Gastrocnemius medialis (tissue), 4 donors: ENCODE data around the gene CPXM2. TPM values are rescaled to one million over a fixed set of nuclear protein-coding genes. Genes with fewer than 3 reads are reported as not detected.

Experiments used
- ATAC-seq, 2 donors: fragments of 150-250 bp; one replicate each; pipeline ENCODE4 v1.9.1; 2016
- DNase-seq, 2 donors: peaks; one replicate each; pipeline ENCODE4 v3.0.0-alpha.2; 2019
- H3K27ac ChIP-seq, 4 donors: fragments of 200-600 bp; sonication (generic); 1 replicate in 1 of 4; 2 replicates in 3 of 4; pipeline ENCODE4 v1.5.1; 2016 to 2018; ENCODE audit warnings: mild to moderate bottlenecking in 2 of 4, moderate library complexity in 1 of 4
- H3K27me3 ChIP-seq, 3 donors: fragments of 200-600 bp; sonication (generic) in 2 of 3; 1 replicate in 1 of 3; 2 replicates in 2 of 3; pipeline versions ENCODE4 v1.5.1 to v1.6.0; 2016 to 2019; ENCODE audit warnings: mild to moderate bottlenecking in 1 of 3, moderate library complexity in 1 of 3
- H3K36me3 ChIP-seq, 2 donors: fragments of 200-600 bp; sonication (generic) in 1 of 2; one replicate each; pipeline ENCODE4 v1.5.1; 2017 to 2018
- H3K4me1 ChIP-seq, 2 donors: fragments of 200-600 bp; sonication (generic) in 1 of 2; one replicate each; pipeline ENCODE4 v1.5.1; 2016 to 2017; ENCODE audit warnings: mild to moderate bottlenecking in 2 of 2
- H3K4me3 ChIP-seq, 4 donors: fragments of 200-600 bp; sonication (generic) in 3 of 4; 1 replicate in 1 of 4; 2 replicates in 3 of 4; pipeline ENCODE4 v1.5.1; 2016 to 2019; ENCODE audit warnings: mild to moderate bottlenecking in 2 of 4
- H3K9me3 ChIP-seq, 3 donors: fragments of 200-600 bp; sonication (generic) in 2 of 3; 1 replicate in 1 of 3; 2 replicates in 2 of 3; pipeline ENCODE4 v1.5.1; 2016 to 2019
- POLR2A ChIP-seq, 2 donors: fragments of 450-650 bp; IDR thresholded peaks; one replicate each; pipeline ENCODE4 v1.6.1; 2017; ENCODE audit warnings: antibody characterized with exemption in 2 of 2, mild to moderate bottlenecking in 2 of 2, moderate library complexity in 2 of 2
- in situ Hi-C, 4 donors: fragments of 200-750 bp; cut with MboI; loops; one replicate each; pipeline versions ENCODE4 v1.15.0 to v1.8.0; 2017; ENCODE audit warnings: low sequenced_read_pairs in 4 of 4
- intact Hi-C: fragments of 100-400 bp; cut with DNase I; formaldehyde crosslinking; loops from one replicate; pipeline ENCODE4 v1.15.1; 2023; ENCODE audit warnings: low total_unique reads
- total RNA-seq, 4 donors: library from RNA; depleted of rRNA; stranded (reverse); fragments of >200 nt; gene quantifications; one replicate each; pipeline versions ENCODE4 v1.1.0 to v1.2.3, GENCODE V29; 2016
- TF ChIP-seq, protein P1 (sequence below), 5 experiments: fragments of 450-650 bp in 3 of 5; fragments of 200-600 bp in 2 of 5; sonication (generic) in 2 of 5; IDR thresholded peaks in 4 of 5; conservative IDR thresholded peaks in 1 of 5; 1 replicate in 4 of 5; 2 replicates in 1 of 5; pipeline ENCODE4 v1.5.1; 2016 to 2019; ENCODE audit warnings: antibody characterized with exemption in 5 of 5, mild to moderate bottlenecking in 3 of 5, moderate library complexity in 3 of 5

CPXM2 gene
- total RNA-seq, 4 donors from 2014 or later: 0.63 to 4.1 (median 1.9) TPM

DNA sequence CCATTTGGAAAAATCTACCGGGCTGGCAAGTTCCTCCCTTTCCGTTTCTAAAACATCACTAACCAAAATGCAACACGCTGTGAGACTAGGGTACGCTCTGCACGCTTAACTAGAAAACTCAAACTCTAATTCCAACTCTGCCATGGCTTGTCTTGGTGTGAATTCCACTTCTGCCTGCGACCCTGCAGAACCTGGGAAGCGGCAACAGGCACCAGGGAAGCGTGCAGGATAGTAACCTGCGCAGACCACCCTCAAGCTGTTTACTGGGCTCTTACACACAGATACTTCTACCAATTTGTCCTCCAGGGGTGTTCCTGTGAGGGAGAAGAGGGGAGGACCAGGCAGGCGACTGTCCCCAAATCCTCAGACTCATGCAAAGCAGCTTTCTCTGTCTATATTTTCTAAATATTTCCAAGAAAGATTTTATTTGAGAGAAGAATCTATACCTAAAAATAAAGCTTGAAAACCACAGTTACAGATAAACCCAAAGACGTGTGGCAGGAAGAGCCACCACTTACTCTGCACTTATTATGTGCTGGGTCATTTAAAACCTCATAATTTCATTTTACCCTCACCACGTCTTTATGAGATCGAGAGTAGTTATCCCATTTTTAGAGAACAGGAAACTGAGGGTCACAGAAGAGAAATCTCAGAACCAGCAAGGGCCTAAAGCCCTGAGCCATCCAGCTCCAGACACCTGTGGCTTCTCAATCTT is 52.9 kb downstream of the CPXM2 start:
- DNase-seq (no peak), ATAC-seq (no peak)
- in situ Hi-C loops (no loop called here), intact Hi-C loops (no loop called here)
- no peak for TF ChIP-seq POLR2A (IDR thresholded peaks at IDR 0.05)
- TF ChIP-seq, protein P1, sequence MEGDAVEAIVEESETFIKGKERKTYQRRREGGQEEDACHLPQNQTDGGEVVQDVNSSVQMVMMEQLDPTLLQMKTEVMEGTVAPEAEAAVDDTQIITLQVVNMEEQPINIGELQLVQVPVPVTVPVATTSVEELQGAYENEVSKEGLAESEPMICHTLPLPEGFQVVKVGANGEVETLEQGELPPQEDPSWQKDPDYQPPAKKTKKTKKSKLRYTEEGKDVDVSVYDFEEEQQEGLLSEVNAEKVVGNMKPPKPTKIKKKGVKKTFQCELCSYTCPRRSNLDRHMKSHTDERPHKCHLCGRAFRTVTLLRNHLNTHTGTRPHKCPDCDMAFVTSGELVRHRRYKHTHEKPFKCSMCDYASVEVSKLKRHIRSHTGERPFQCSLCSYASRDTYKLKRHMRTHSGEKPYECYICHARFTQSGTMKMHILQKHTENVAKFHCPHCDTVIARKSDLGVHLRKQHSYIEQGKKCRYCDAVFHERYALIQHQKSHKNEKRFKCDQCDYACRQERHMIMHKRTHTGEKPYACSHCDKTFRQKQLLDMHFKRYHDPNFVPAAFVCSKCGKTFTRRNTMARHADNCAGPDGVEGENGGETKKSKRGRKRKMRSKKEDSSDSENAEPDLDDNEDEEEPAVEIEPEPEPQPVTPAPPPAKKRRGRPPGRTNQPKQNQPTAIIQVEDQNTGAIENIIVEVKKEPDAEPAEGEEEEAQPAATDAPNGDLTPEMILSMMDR (IDR thresholded peaks at IDR 0.05 in 4 of 5, conservative IDR thresholded peaks at IDR 0.05 in 1 of 5): no peak
- Histone ChIP-seq H3K27ac (no peak overlapping the region), H3K27me3 (no peaks in the 10 kb centered on the region), H3K9me3 (no peaks in the 10 kb centered on the region), H3K36me3 (no peaks in the 10 kb centered on the region), H3K4me3 (no peak overlapping the region), H3K4me1 (no peaks in the 10 kb centered on the region)

DNA sequence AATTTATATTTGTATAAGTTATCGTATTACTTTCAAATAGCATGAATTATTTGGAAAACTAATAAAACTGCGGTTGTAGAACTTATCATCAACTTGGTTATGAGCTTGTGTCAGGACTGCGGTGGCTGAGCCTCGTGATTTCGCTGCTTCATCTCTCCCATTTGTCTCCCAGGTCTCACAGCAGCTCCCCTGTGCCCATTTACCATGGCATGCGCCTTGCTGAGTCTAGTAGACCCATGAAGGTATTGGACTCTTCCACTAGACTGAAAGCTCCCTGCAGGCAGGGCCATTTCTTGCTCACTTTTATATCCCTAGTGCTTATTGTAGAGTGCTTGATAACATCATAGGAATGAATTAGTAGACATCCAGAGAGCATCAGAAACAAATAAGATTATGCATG is 53.9 kb downstream of the CPXM2 start:
- in situ Hi-C loops: no loop called here
- intact Hi-C loops: no loop called here

DNA sequence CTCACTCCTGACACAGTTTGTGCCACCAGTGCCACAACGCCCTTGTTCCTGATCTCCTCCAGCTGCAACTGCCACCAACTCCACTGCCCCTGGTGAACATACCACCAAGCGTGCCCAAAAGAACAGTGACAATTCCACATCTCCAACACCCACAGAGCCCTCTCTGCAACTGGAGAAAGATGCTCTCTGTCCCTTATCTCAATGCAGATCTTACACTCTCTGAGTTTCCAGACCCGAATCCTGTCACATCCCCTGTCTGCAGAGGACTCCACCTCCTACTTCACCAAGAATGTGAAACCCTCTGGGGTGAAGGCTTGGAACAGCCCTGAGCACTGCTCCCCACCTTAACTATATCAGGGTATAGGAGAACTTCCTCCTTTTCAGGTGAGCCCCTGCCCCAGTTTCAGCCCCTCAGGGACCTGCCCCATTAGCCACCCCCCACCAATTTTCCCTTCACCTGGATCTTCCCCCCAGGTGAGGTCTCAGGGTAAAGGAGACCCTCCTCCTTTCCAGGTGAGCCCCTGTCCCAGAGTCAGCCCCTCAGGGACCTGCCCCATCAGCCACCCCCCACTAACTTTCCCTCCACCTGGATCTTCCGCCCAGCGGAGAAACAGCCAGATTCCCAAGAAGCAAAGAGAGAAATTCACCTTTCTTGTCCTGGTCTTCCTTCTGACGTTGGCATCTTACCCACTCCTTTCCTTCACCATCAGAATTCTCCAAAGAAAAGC is 55.0 kb downstream of the CPXM2 start:
- H3K9me3 ChIP-seq: no peaks in the 10 kb centered on the region
- H3K4me3 ChIP-seq: no peak overlapping the region
- no peak for DNase-seq
- no peak overlapping the region for H3K27ac ChIP-seq
- TF ChIP-seq POLR2A (IDR thresholded peaks at IDR 0.05): no peak
- TF ChIP-seq, protein P1 (IDR thresholded peaks at IDR 0.05 in 4 of 5, conservative IDR thresholded peaks at IDR 0.05 in 1 of 5): no peak
- no peak for ATAC-seq
- no peaks in the 10 kb centered on the region for H3K27me3 ChIP-seq
- intact Hi-C loops (no loop called here), in situ Hi-C loops (no loop called here)
- no peaks in the 10 kb centered on the region for H3K36me3 ChIP-seq
- no peaks in the 10 kb centered on the region for H3K4me1 ChIP-seq

More for the DNA sequence above, 53.9 kb downstream of the CPXM2 start:
- Histone ChIP-seq H3K4me3 (no peak overlapping the region), H3K27ac (no peak overlapping the region), H3K9me3 (no peaks in the 10 kb centered on the region), H3K36me3 (no peaks in the 10 kb centered on the region), H3K4me1 (no peaks in the 10 kb centered on the region), H3K27me3 (no peaks in the 10 kb centered on the region)
- ATAC-seq: no peak
- TF ChIP-seq, protein P1 (IDR thresholded peaks at IDR 0.05 in 4 of 5, conservative IDR thresholded peaks at IDR 0.05 in 1 of 5): no peak
- no peak for TF ChIP-seq POLR2A (IDR thresholded peaks at IDR 0.05)
- DNase-seq: no peak

DNA sequence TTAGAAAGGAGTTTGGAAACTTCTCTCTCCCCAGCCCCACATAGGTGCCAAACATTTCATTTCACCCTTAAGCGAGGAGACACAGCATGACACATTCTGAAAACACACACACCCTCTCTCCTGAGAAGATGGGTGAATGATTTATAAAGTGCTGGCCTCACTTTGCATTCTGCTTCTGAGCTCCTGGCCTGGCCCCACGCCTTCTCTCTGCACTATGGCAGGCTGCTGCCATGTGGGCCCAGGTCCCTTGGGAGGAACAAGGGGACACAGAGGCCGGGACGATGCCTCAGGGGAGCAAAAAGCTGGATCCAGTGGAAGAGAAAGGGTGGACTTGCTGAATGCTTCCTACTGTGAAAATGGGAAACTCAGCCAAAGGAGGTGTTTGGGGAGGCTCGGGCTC is 56.0 kb downstream of the CPXM2 start:
- no peaks in the 10 kb centered on the region for H3K9me3 ChIP-seq
- H3K27me3 ChIP-seq: no peaks in the 10 kb centered on the region
- DNase-seq (no peak), ATAC-seq (no peak)
- TF ChIP-seq POLR2A (IDR thresholded peaks at IDR 0.05): no peak
- TF ChIP-seq, protein P1 (IDR thresholded peaks at IDR 0.05 in 4 of 5, conservative IDR thresholded peaks at IDR 0.05 in 1 of 5): no peak
- in situ Hi-C loops: no loop called here
- H3K36me3 ChIP-seq: no peaks in the 10 kb centered on the region
- no peaks in the 10 kb centered on the region for H3K4me1 ChIP-seq
- no peak overlapping the region for H3K4me3 ChIP-seq
- intact Hi-C loops: no loop called here
- H3K27ac ChIP-seq: no peak overlapping the region
